Urinary bladder (tissue), 4 donors: Measurements from ENCODE around the gene KDR. TPM values are rescaled to one million over a fixed set of nuclear protein-coding genes. Genes with fewer than 3 reads are reported as not detected.
A peak's percentile ranks its signal among the peaks of the same experiment; 100 is the strongest.

Experiments
- DNase-seq: peaks from one replicate; pipeline ENCODE4 v3.0.0-alpha.2; 2015; ENCODE audit errors: extremely low spot score
- H3K27ac ChIP-seq: one replicate; pipeline ENCODE4 v1.5.1; 2013; ENCODE audit warnings: low read depth, mild to moderate bottlenecking, moderate library complexity
- H3K36me3 ChIP-seq: one replicate; pipeline ENCODE4 v1.6.1; 2013; ENCODE audit warnings: mild to moderate bottlenecking, moderate library complexity; ENCODE audit not compliant: insufficient read depth
- H3K4me1 ChIP-seq: one replicate; pipeline ENCODE4 v1.6.1; 2013; ENCODE audit warnings: mild to moderate bottlenecking, moderate library complexity; ENCODE audit not compliant: insufficient read depth
- H3K4me3 ChIP-seq: one replicate; pipeline ENCODE4 v1.5.1; 2013; ENCODE audit warnings: low read depth, low read length
- WGBS: extraction: QIAGEN DNeasy Blood & Tissue Kit; methylation state at CpG from one replicate; pipeline ENCODE4 v1.1.7; 2013; 5-methylcytosine and 5-hydroxymethylcytosine counted together
- polyA plus RNA-seq: library from polyadenylated mRNA; stranded (reverse); fragments of 200-250 nt; gene quantifications from one replicate; pipeline ENCODE4 v1.2.3, GENCODE V29; 2013
- total RNA-seq: library from RNA; depleted of rRNA; stranded (reverse); fragments of >200 nt; gene quantifications from one replicate; pipeline ENCODE4 v1.2.3, GENCODE V29; 2014
- donor health status: healthy with polysubstance abuse.
- donor health status: healthy.

The KDR gene
- total RNA-seq: 68.6 TPM
- polyA plus RNA-seq: 13.4 TPM

GRCh38 chr4:55125087-55125721 lies at the start of gene KDR:
Gene KDR (minus strand): TSS chr4:55125595. CDS start chr4:55125293, 302 bp downstream.
- Histone ChIP-seq H3K4me3 (peak within 1 kb of the TSS; percentile 55), H3K36me3 (no peaks in the 10 kb centered on the region), H3K4me1 (no peaks in the 10 kb centered on the region), H3K27ac (no peak within 1 kb of the TSS)
- WGBS: under 1% methylated on average over 57 of the region's 57 CpGs
- DNase-seq: no peak

GRCh38 chr4:55173580-55173979 lies 48.2 kb upstream of the KDR start:
- DNase-seq: no peak
- no peak overlapping the region for H3K27ac ChIP-seq
- WGBS: 51% methylated on average over 1 of the region's 1 CpG

GRCh38 chr4:55172694-55173287 lies 47.4 kb upstream of the KDR start:
- WGBS: 81% methylated on average over 4 of the region's 4 CpGs
- no peaks in the 10 kb centered on the region for H3K36me3 ChIP-seq
- DNase-seq: no peak
- H3K4me1 ChIP-seq: no peaks in the 10 kb centered on the region
- H3K4me3 ChIP-seq: no peak overlapping the region
- H3K27ac ChIP-seq: no peak overlapping the region

More at GRCh38 chr4:55173580-55173979, 48.2 kb upstream of the KDR start:
- H3K4me3 ChIP-seq: no peak overlapping the region
- no peaks in the 10 kb centered on the region for H3K4me1 ChIP-seq
- no peaks in the 10 kb centered on the region for H3K36me3 ChIP-seq

GRCh38 chr4:55170462-55170861 lies 45.1 kb upstream of the KDR start:
- H3K27ac ChIP-seq: no peak overlapping the region
- H3K36me3 ChIP-seq: no peaks in the 10 kb centered on the region
- no peak for DNase-seq
- H3K4me3 ChIP-seq: no peak overlapping the region
- no peaks in the 10 kb centered on the region for H3K4me1 ChIP-seq
- 55% methylated on average over 6 of the region's 6 CpGs for WGBS

GRCh38 chr4:55169352-55169961 lies 44.1 kb upstream of the KDR start:
- Histone ChIP-seq H3K4me1 (no peaks in the 10 kb centered on the region), H3K36me3 (no peaks in the 10 kb centered on the region), H3K4me3 (no peak overlapping the region), H3K27ac (no peak overlapping the region)
- no peak for DNase-seq
- 45% methylated on average over 12 of the region's 12 CpGs for WGBS

GRCh38 chr4:55162396-55162795 lies 37.0 kb upstream of the KDR start:
- no peak overlapping the region for H3K27ac ChIP-seq
- no peaks in the 10 kb centered on the region for H3K36me3 ChIP-seq
- H3K4me1 ChIP-seq: no peaks in the 10 kb centered on the region
- 87% methylated on average over 1 of the region's 1 CpG for WGBS
- DNase-seq: no peak
- H3K4me3 ChIP-seq: no peak overlapping the region

GRCh38 chr4:55161739-55162138 lies 36.3 kb upstream of the KDR start:
- Histone ChIP-seq H3K4me1 (no peaks in the 10 kb centered on the region), H3K36me3 (no peaks in the 10 kb centered on the region), H3K4me3 (no peak overlapping the region), H3K27ac (no peak overlapping the region)
- DNase-seq: no peak
- 85% methylated on average over 6 of the region's 6 CpGs for WGBS

GRCh38 chr4:55159851-55160250 lies 34.5 kb upstream of the KDR start:
- H3K4me1 ChIP-seq: no peaks in the 10 kb centered on the region
- WGBS: 49% methylated on average over 2 of the region's 2 CpGs
- no peak for DNase-seq
- H3K4me3 ChIP-seq: no peak overlapping the region
- no peaks in the 10 kb centered on the region for H3K36me3 ChIP-seq
- H3K27ac ChIP-seq: no peak overlapping the region

GRCh38 chr4:55158957-55159356 lies 33.6 kb upstream of the KDR start:
- H3K36me3 ChIP-seq: no peaks in the 10 kb centered on the region
- 82% methylated on average over 3 of the region's 3 CpGs for WGBS
- no peak overlapping the region for H3K27ac ChIP-seq
- no peak for DNase-seq
- H3K4me3 ChIP-seq: no peak overlapping the region
- no peaks in the 10 kb centered on the region for H3K4me1 ChIP-seq

GRCh38 chr4:55157559-55158277 lies 32.3 kb upstream of the KDR start:
- Histone ChIP-seq H3K4me3 (no peak overlapping the region), H3K4me1 (no peaks in the 10 kb centered on the region), H3K36me3 (no peaks in the 10 kb centered on the region), H3K27ac (no peak overlapping the region)
- WGBS: 25% methylated on average over 45 of the region's 45 CpGs
- DNase-seq: no peak

GRCh38 chr4:55154933-55155332 lies 29.5 kb upstream of the KDR start:
- no peak overlapping the region for H3K27ac ChIP-seq
- 72% methylated on average over 1 of the region's 1 CpG for WGBS
- no peak overlapping the region for H3K4me3 ChIP-seq
- H3K4me1 ChIP-seq: no peaks in the 10 kb centered on the region
- no peak for DNase-seq
- H3K36me3 ChIP-seq: no peaks in the 10 kb centered on the region

- Histone ChIP-seq H3K4me3 (no peak overlapping the region), H3K36me3 (no peaks in the 10 kb centered on the region), H3K4me1 (no peaks in the 10 kb centered on the region), H3K27ac (no peak overlapping the region)
- no peak for DNase-seq
- 29% methylated on average over 5 of the region's 5 CpGs for WGBS
These were observed 29.0 kb upstream of the KDR start for GRCh38 chr4:55154290-55154880.

- H3K36me3 ChIP-seq: no peaks in the 10 kb centered on the region
- 58% methylated on average over 2 of the region's 2 CpGs for WGBS
- H3K27ac ChIP-seq: no peak overlapping the region
- no peak overlapping the region for H3K4me3 ChIP-seq
- H3K4me1 ChIP-seq: no peaks in the 10 kb centered on the region
- DNase-seq: no peak
These were observed 18.5 kb upstream of the KDR start for GRCh38 chr4:55143858-55144257.
